Tibial nerve (tissue), 4 donors: ENCODE results near the gene OR2Z1.

Experiments used
- CTCF ChIP-seq, 5 experiments: fragments of 200-600 bp in 3 of 5; fragments of 450-650 bp in 2 of 5; sonication (generic) in 3 of 5; IDR thresholded peaks; one replicate each; pipeline ENCODE4 v1.5.1; 2016 to 2019; ENCODE audit warnings: antibody characterized with exemption in 5 of 5, mild to moderate bottlenecking in 3 of 5, moderate library complexity in 2 of 5
- EP300 ChIP-seq, 2 donors: sonication (generic); formaldehyde crosslinking; IDR thresholded peaks; one replicate each; pipeline ENCODE4 v1.6.1; 2017; ENCODE audit warnings: antibody characterized with exemption in 2 of 2, mild to moderate bottlenecking in 1 of 2
- POLR2A ChIP-seq, 2 donors: fragments of 450-650 bp; IDR thresholded peaks; one replicate each; pipeline ENCODE4 v1.6.1; 2017; ENCODE audit warnings: antibody characterized with exemption in 2 of 2, mild to moderate bottlenecking in 2 of 2, moderate library complexity in 2 of 2

- no peak for TF ChIP-seq CTCF (IDR thresholded peaks at IDR 0.05)
- TF ChIP-seq POLR2A (IDR thresholded peaks at IDR 0.05): no peak
- no peak for TF ChIP-seq EP300 (IDR thresholded peaks at IDR 0.05)
These were observed 38.5 kb upstream of the OR2Z1 start for GRCh38 chr19:8682931-8683330.
